RWPE1 (cell line): Measurements from ENCODE around the gene WDR7.

Experiments used
- CTCF ChIA-PET: fragments of 350-600 bp; sonication (Branson Sonifier 250); formaldehyde crosslinking; extraction: SDS; loops from one replicate; lab custom pipeline; 2021; lab: Yijun Ruan, JAX
- POLR2A ChIA-PET: fragments of 400-600 bp; formaldehyde crosslinking; extraction: SDS; loops from one replicate; lab custom pipeline; 2020; ENCODE audit warnings: antibody characterized with exemption; ENCODE audit not compliant: low non-redundant PET; lab: Yijun Ruan, JAX
- DNase-seq: peaks from one replicate; pipeline ENCODE4 v3.0.0; 2012; ENCODE audit warnings: low spot score
- H3K27ac ChIP-seq: fragments of 450-650 bp; 2 replicates; pipeline ENCODE4 v1.5.1; 2017
- CTCF ChIP-seq: fragments of 450-650 bp; conservative IDR thresholded peaks from 2 replicates; pipeline ENCODE4 v1.5.1; 2017; ENCODE audit warnings: low read depth, mild to moderate bottlenecking

WDR7 gene

DNA sequence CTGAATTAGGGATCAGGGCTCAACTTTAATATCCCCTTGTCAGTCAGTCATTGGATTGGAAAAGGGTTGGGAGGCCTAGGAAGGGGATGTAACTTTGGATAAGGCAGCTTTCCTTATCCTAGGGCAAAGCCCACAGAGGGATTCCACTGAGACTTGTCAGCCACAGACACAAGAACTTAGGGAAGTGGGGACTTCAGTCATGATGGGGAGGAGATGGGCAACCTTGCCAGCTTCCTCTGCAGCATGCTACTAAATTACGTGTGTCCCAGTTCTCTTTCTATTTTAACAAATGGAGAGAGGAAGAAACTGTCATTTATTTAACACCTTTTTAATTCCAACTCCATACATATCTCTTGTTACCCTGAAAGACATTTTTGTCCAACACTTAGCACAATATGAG, 237.8 kb downstream of the WDR7 start:
- no peak overlapping the region for H3K27ac ChIP-seq
- ChIA-PET POLR2A (no interaction called here), CTCF (no interaction called here)
- TF ChIP-seq CTCF: no peak
- no peak for DNase-seq

DNA sequence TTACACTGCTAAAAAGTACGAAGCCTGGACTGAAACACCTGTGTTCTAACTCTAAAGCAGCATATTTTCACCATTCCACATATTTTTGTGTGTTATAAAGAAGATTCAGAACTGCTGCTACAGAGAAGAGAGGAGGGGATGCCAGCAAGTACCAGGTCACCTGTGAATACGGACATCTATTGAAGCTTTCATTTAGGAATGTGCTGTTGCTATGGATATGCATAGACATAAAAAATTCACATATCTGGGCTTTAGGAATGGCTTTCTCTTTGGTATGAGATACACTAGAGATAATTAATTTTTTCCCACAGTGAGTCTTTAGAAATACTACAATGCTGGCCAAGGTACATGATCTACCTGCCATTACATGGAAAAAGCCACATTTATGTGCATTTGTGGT, 238.5 kb downstream of the WDR7 start:
- no peak for DNase-seq
- H3K27ac ChIP-seq: no peak overlapping the region
- POLR2A ChIA-PET: no interaction called here
- CTCF ChIA-PET: no interaction called here
- TF ChIP-seq CTCF: no peak

DNA sequence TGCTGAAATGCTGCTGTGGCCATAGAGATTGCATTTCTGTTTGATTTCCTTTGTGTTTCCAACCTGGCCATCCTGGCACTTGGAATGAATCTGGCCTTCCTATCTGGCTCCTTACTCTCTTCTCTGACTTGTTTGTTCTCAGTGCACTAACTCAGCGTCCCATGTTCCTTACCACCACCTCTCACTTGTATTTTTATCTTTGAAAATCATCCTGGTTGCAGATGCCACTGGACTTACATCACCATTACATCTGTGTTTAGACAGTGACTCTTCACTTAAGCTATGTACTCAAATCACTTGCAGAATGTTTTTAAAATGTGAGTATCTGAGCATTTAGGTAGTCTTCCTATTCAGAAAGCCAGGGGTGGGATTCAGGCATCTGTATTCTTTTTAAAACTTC, 239.5 kb downstream of the WDR7 start:
- ChIA-PET POLR2A (no interaction called here), CTCF (no interaction called here)
- no peak overlapping the region for H3K27ac ChIP-seq
- peak; percentile 12 for DNase-seq
- TF ChIP-seq CTCF: no peak

DNA sequence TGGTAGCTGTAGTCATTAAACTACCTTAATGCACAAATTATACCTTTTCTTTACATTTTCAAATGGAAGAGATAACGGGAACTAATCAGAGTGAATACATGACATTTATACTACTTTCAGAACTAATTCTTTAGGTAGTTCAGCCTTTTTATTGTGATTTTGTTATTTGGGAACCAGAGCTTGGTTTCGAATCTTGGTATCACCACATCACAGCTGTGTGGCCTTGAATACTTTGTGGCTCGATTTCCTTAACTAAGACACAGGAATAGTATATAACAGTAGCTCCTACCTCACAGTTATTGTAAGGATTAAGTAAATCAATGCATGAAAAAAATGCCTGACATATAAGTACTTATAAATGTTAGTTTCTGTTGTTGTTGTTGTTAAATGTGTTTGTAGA, 240.0 kb downstream of the WDR7 start:
- DNase-seq: no peak
- no peak for TF ChIP-seq CTCF
- POLR2A ChIA-PET: no interaction called here
- CTCF ChIA-PET: no interaction called here
- no peak overlapping the region for H3K27ac ChIP-seq

DNA sequence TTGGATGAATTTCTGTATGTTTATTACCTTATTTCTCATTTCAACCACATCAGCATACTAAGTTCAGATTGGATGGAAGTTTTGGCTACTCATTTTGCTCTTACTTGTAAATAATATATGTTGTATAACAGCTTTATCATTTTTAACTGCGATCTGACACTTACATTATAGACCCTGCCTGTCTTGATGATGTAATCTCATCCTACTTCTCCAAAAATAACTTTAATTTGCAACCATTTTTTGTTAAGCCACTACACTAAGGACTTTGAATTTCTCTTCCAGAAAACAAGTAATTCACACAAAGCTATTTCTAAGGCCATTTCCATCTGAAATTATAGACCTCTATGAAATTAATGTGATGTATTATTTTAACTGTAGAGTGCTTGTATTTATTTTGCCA, 240.7 kb downstream of the WDR7 start:
- no peak for DNase-seq
- TF ChIP-seq CTCF: no peak
- CTCF ChIA-PET: interaction anchor here (0.6 to 0.8 kb wide), 4 partner anchors 10 to 308 kb away, joined by 3 to 4 read pairs (median 3); no protein-coding TSS in a partner anchor
- H3K27ac ChIP-seq: no peak overlapping the region
- POLR2A ChIA-PET: no interaction called here

GRCh38 chr18:56897122-56897521, 246.0 kb downstream of the WDR7 start:
- no peak for TF ChIP-seq CTCF
- ChIA-PET POLR2A (no interaction called here), CTCF (no interaction called here)
- no peak for DNase-seq
- no peak overlapping the region for H3K27ac ChIP-seq

- no peak overlapping the region for H3K27ac ChIP-seq
- CTCF ChIA-PET: no interaction called here
- TF ChIP-seq CTCF: no peak
- POLR2A ChIA-PET: no interaction called here
- DNase-seq: no peak
Measured at GRCh38 chr18:56899660-56900059, 248.5 kb downstream of the WDR7 start.
